ENCODE results near the gene PTGES3.

GRCh38 chr12:56721721-56722120 lies 33.6 kb upstream of the PTGES3 start:
- no peak for TF ChIP-seq CTCF (IDR thresholded peaks at IDR 0.05)
- no peak for TF ChIP-seq EP300 (IDR thresholded peaks at IDR 0.05)

Measured in stomach (tissue), 4 donors.